Large intestine (tissue), 3 donors: ENCODE data around the gene TSKU. TPM values are rescaled to one million over a fixed set of nuclear protein-coding genes. Genes with fewer than 3 reads are reported as not detected.

Source experiments
- DNase-seq, 2 donors: peaks; one replicate each; pipeline versions ENCODE4 v3.0.0 to v3.0.0-alpha.2; 2013
- H3K27ac ChIP-seq: one replicate; pipeline ENCODE4 v1.5.1; 2013; ENCODE audit warnings: low read length
- H3K27me3 ChIP-seq: 2 replicates; pipeline ENCODE4 v1.6.1; 2013; ENCODE audit warnings: low read length; ENCODE audit not compliant: control insufficient read depth, insufficient read depth
- H3K36me3 ChIP-seq: 2 replicates; pipeline ENCODE4 v1.6.1; 2013; ENCODE audit warnings: low read length; ENCODE audit not compliant: control insufficient read depth, insufficient read depth
- H3K4me1 ChIP-seq: one replicate; pipeline ENCODE4 v1.6.1; 2013; ENCODE audit warnings: low read length; ENCODE audit not compliant: control insufficient read depth, insufficient read depth
- H3K4me3 ChIP-seq: one replicate; pipeline ENCODE4 v1.5.1; 2013; ENCODE audit warnings: low read length
- H3K9me3 ChIP-seq: one replicate; pipeline ENCODE4 v1.6.1; 2013; ENCODE audit warnings: mild to moderate bottlenecking, low read depth, low read length, moderate library complexity; ENCODE audit not compliant: control insufficient read depth
- WGBS: methylation state at CpG from one replicate; pipeline ENCODE4 v1.1.5; 2013; ENCODE audit warnings: low lambda C conversion rate; ENCODE audit not compliant: insufficient coverage; 5-methylcytosine and 5-hydroxymethylcytosine counted together
- polyA plus RNA-seq: library from polyadenylated mRNA; unstranded; fragments of 120-200 nt; gene quantifications from one replicate; pipeline ENCODE4 v1.2.1, GENCODE V29; 2013

TSKU gene
- polyA plus RNA-seq, 1 donor, result 26.6 TPM

- DNase-seq, result peak; percentile 74 to 80
- peak overlapping the region; percentile 84 for H3K27ac ChIP-seq
- no peak overlapping the region for H3K4me3 ChIP-seq
- no peaks in the 10 kb centered on the region for H3K36me3 ChIP-seq
- no peaks in the 10 kb centered on the region for H3K9me3 ChIP-seq
- peaks cover 71% of the 10 kb centered on the region for H3K4me1 ChIP-seq
- no peaks in the 10 kb centered on the region for H3K27me3 ChIP-seq
- no CpG with 5 or more reads among the region's 6 CpGs for WGBS
Measured at GRCh38 chr11:76770642-76771445, 12.3 kb upstream of the TSKU start.

- WGBS, result no CpG with 5 or more reads among the region's 8 CpGs
- DNase-seq, result no peak
- no peaks in the 10 kb centered on the region for H3K27me3 ChIP-seq
- H3K27ac ChIP-seq, result peak overlapping the region; percentile 84
- no peak overlapping the region for H3K4me3 ChIP-seq
- H3K4me1 ChIP-seq, result peaks cover 63% of the 10 kb centered on the region
- no peaks in the 10 kb centered on the region for H3K9me3 ChIP-seq
- H3K36me3 ChIP-seq, result no peaks in the 10 kb centered on the region
Measured at GRCh38 chr11:76771446-76772099, 11.6 kb upstream of the TSKU start.

GRCh38 chr11:76772100-76772782 is 10.9 kb upstream of the TSKU start:
- DNase-seq, result peak; percentile 90 to 94
- no peaks in the 10 kb centered on the region for H3K27me3 ChIP-seq
- WGBS, result no CpG with 5 or more reads among the region's 7 CpGs
- H3K4me3 ChIP-seq, result no peak overlapping the region
- no peaks in the 10 kb centered on the region for H3K9me3 ChIP-seq
- H3K36me3 ChIP-seq, result no peaks in the 10 kb centered on the region
- H3K27ac ChIP-seq, result peak overlapping the region; percentile 84
- peaks cover 57% of the 10 kb centered on the region for H3K4me1 ChIP-seq

GRCh38 chr11:76772783-76773106 is 10.4 kb upstream of the TSKU start:
- Histone ChIP-seq H3K27me3 (no peaks in the 10 kb centered on the region), H3K9me3 (no peaks in the 10 kb centered on the region), H3K36me3 (no peaks in the 10 kb centered on the region), H3K27ac (peak overlapping the region; percentile 84), H3K4me1 (peaks cover 52% of the 10 kb centered on the region), H3K4me3 (no peak overlapping the region)
- no peak for DNase-seq
- WGBS, result no CpG with 5 or more reads among the region's 5 CpGs

GRCh38 chr11:76773921-76774361 is 9.2 kb upstream of the TSKU start:
- no CpG with 5 or more reads among the region's 2 CpGs for WGBS
- H3K27me3 ChIP-seq, result no peaks in the 10 kb centered on the region
- no peak overlapping the region for H3K4me3 ChIP-seq
- DNase-seq, result no peak
- no peaks in the 10 kb centered on the region for H3K36me3 ChIP-seq
- no peak overlapping the region for H3K27ac ChIP-seq
- H3K9me3 ChIP-seq, result no peaks in the 10 kb centered on the region
- peaks cover 40% of the 10 kb centered on the region for H3K4me1 ChIP-seq

- no peak overlapping the region for H3K27ac ChIP-seq
- no peaks in the 10 kb centered on the region for H3K9me3 ChIP-seq
- no peak overlapping the region for H3K4me3 ChIP-seq
- no peaks in the 10 kb centered on the region for H3K36me3 ChIP-seq
- 83% methylated on average over 1 of the region's 3 CpGs for WGBS
- no peaks in the 10 kb centered on the region for H3K27me3 ChIP-seq
- DNase-seq, result no peak
- H3K4me1 ChIP-seq, result peaks cover 26% of the 10 kb centered on the region
Measured at GRCh38 chr11:76776472-76776871, 6.7 kb upstream of the TSKU start.

- Histone ChIP-seq H3K36me3 (no peaks in the 10 kb centered on the region), H3K27ac (no peak overlapping the region), H3K4me3 (no peak overlapping the region), H3K27me3 (no peaks in the 10 kb centered on the region), H3K4me1 (peaks cover 26% of the 10 kb centered on the region), H3K9me3 (no peaks in the 10 kb centered on the region)
- no peak for DNase-seq
Measured at GRCh38 chr11:76777305-76777704, 5.9 kb upstream of the TSKU start.

GRCh38 chr11:76777876-76778275 is 5.3 kb upstream of the TSKU start:
- Histone ChIP-seq H3K27ac (no peak overlapping the region), H3K4me3 (no peak overlapping the region), H3K9me3 (no peaks in the 10 kb centered on the region), H3K4me1 (peaks cover 25% of the 10 kb centered on the region), H3K27me3 (no peaks in the 10 kb centered on the region), H3K36me3 (no peaks in the 10 kb centered on the region)
- DNase-seq, result no peak
- no CpG with 5 or more reads among the region's 2 CpGs for WGBS

- Histone ChIP-seq H3K9me3 (peaks cover 2% of the 10 kb centered on the region), H3K36me3 (no peaks in the 10 kb centered on the region), H3K4me3 (no peak overlapping the region), H3K27ac (no peak overlapping the region), H3K27me3 (no peaks in the 10 kb centered on the region), H3K4me1 (peaks cover 22% of the 10 kb centered on the region)
- DNase-seq, result no peak
- 83% methylated on average over 1 of the region's 3 CpGs for WGBS
Measured at GRCh38 chr11:76778874-76779273, 4.3 kb upstream of the TSKU start.

GRCh38 chr11:76781046-76781801 is 1.9 kb upstream of the TSKU start:
- Histone ChIP-seq H3K27me3 (no peaks in the 10 kb centered on the region), H3K9me3 (peaks cover 2% of the 10 kb centered on the region), H3K4me1 (peaks cover 34% of the 10 kb centered on the region), H3K4me3 (no peak overlapping the region), H3K27ac (peak overlapping the region; percentile 95), H3K36me3 (no peaks in the 10 kb centered on the region)
- peak; percentile 85 to 92 for DNase-seq
- WGBS, result 20% methylated on average over 2 of the region's 8 CpGs
